K562 (cell line): ENCODE measurements around the gene CEBPE. TPM values are rescaled to one million over a fixed set of nuclear protein-coding genes. Genes with fewer than 3 reads are reported as not detected.

Source experiments
- ATAC-seq: fragments of 200-7000 bp; cut with Tn5 transposase; 3 replicates; pipeline ENCODE4 v1.9.1; 2020; ENCODE audit warnings: moderate library complexity
- BruUV-seq: library from RNA; stranded (reverse); fragments of 400-500 nt; replicated peaks from 2 replicates; lab custom pipeline; 2021; lab: Mats Ljungman, UMichigan
- CTCF ChIA-PET: fragments of 300-600 bp; formaldehyde crosslinking; extraction: SDS; loops from one replicate; lab custom pipeline; 2021; ENCODE audit warnings: low intra/inter-chr PET ratio; lab: Yijun Ruan, JAX
- POLR2A ChIA-PET: fragments of 300-600, 350-650 bp; sonication (Branson Sonifier 250); formaldehyde crosslinking; extraction: SDS; loops from one replicate; lab custom pipeline; 2021; ENCODE audit warnings: antibody characterized with exemption, inconsistent platforms; lab: Yijun Ruan, JAX
- DNase-seq, 4 experiments: peaks; one replicate each; pipeline versions ENCODE4 v3.0.0 to v3.0.0-alpha.2; 2011 to 2018; ENCODE audit warnings: low spot score in 3 of 4, mixed read lengths in 3 of 4; ENCODE audit errors: extremely low read depth in 1 of 4
- FAIRE-seq: peaks from 2 replicates; lab custom pipeline; 2011; peaks lifted over from hg19 to GRCh38; lab: Jason Lieb, UNC
- H2AFZ ChIP-seq: 2 replicates; pipeline ENCODE4 v1.6.0; 2011; ENCODE audit warnings: low read depth, low read length, control low read depth, inconsistent platforms
- H3K27ac ChIP-seq: fragments of 200-600 bp; 3 replicates; pipeline ENCODE4 v1.8.0; 2011; ENCODE audit warnings: low read depth, mild to moderate bottlenecking, control low read depth, inconsistent platforms, low read length, moderate library complexity, mixed read lengths; ENCODE audit errors: extremely low read depth
- H3K27me3 ChIP-seq, 2 experiments: fragments of 300-600 bp in 1 of 2; 2 replicates in 1 of 2; 3 replicates in 1 of 2; pipeline versions ENCODE4 v1.6.0 to v1.8.0; 2011; ENCODE audit warnings: inconsistent platforms in 2 of 2, low read length in 2 of 2, mild to moderate bottlenecking in 1 of 2, mixed read lengths in 1 of 2, moderate library complexity in 1 of 2; ENCODE audit not compliant: control insufficient read depth in 2 of 2, insufficient read depth in 2 of 2
- H3K36me3 ChIP-seq: fragments of 300-600 bp; 3 replicates; pipeline ENCODE4 v1.8.0; 2011; ENCODE audit warnings: mild to moderate bottlenecking, low read length, inconsistent platforms; ENCODE audit not compliant: control insufficient read depth, insufficient read depth
- H3K4me1 ChIP-seq, 2 experiments: fragments of 200-600 bp in 1 of 2; replicated peaks in 1 of 2; 2 replicates in 1 of 2; 3 replicates in 1 of 2; pipeline versions ENCODE4 v1.5.1 to v1.8.0; 2011; ENCODE audit warnings: inconsistent platforms in 2 of 2, low read length in 2 of 2, mild to moderate bottlenecking in 1 of 2, mixed read lengths in 1 of 2, moderate library complexity in 1 of 2; ENCODE audit not compliant: control insufficient read depth in 2 of 2, insufficient read depth in 2 of 2
- H3K4me2 ChIP-seq: 2 replicates; pipeline ENCODE4 v1.6.1; 2011; ENCODE audit warnings: low read length, control low read depth, inconsistent platforms, mixed read lengths; ENCODE audit not compliant: insufficient read depth
- H3K4me3 ChIP-seq: fragments of 200-600 bp; sonication (generic), shearing (Covaris generic); 2 replicates; pipeline ENCODE4 v1.5.1; 2016; ENCODE audit warnings: control low read depth, inconsistent platforms
- H3K79me2 ChIP-seq: fragments of 200-600 bp; 3 replicates; pipeline ENCODE4 v1.8.0; 2011; ENCODE audit warnings: low read length, inconsistent platforms; ENCODE audit not compliant: control insufficient read depth, insufficient read depth
- H3K9ac ChIP-seq, 2 experiments: 2 replicates each; pipeline versions ENCODE4 v1.6.0 to v1.6.1; 2011; ENCODE audit warnings: low read depth in 2 of 2, low read length in 2 of 2, control low read depth in 1 of 2, inconsistent platforms in 1 of 2, mild to moderate bottlenecking in 1 of 2, mixed read lengths in 1 of 2; ENCODE audit not compliant: insufficient read depth in 1 of 2
- H3K9me1 ChIP-seq: one replicate; pipeline ENCODE4 v1.6.0; 2011; ENCODE audit warnings: inconsistent platforms, mild to moderate bottlenecking, low read length, moderate library complexity; ENCODE audit not compliant: control insufficient read depth, insufficient read depth
- H3K9me3 ChIP-seq: replicated peaks from 2 replicates; pipeline ENCODE4 v1.5.1; 2011; ENCODE audit warnings: low read depth, low read length, inconsistent platforms; ENCODE audit not compliant: control insufficient read depth, insufficient read depth
- H4K20me1 ChIP-seq: replicated peaks from 2 replicates; pipeline ENCODE4 v1.6.1; 2011; ENCODE audit warnings: low read length, inconsistent platforms, mixed read lengths; ENCODE audit not compliant: control insufficient read depth, insufficient read depth
- ARID1B ChIP-seq: fragments of 450-650 bp; IDR thresholded peaks from 2 replicates; pipeline ENCODE4 v1.6.1; 2016; ENCODE audit warnings: antibody characterized with exemption, mild to moderate bottlenecking, inconsistent platforms
- ARID2 ChIP-seq: fragments of 450-650 bp; IDR thresholded peaks from 2 replicates; pipeline ENCODE4 v1.6.1; 2017; ENCODE audit warnings: antibody characterized with exemption, mild to moderate bottlenecking
- HDAC3 ChIP-seq: fragments of 450-650 bp; IDR thresholded peaks from 2 replicates; pipeline ENCODE4 v1.6.1; 2018; ENCODE audit warnings: borderline replicate concordance, mild to moderate bottlenecking, moderate library complexity; ENCODE audit not compliant: partially characterized antibody
- PTBP1 ChIP-seq: fragments of 200-400 bp; formaldehyde crosslinking; IDR thresholded peaks from 2 replicates; pipeline ENCODE4 v1.6.1; 2017; ENCODE audit warnings: low read depth, low read length
- RAD21 ChIP-seq, 2 experiments: fragments of 250-450 bp in 1 of 2; fragments of 450-650 bp in 1 of 2; sonication (Bioruptor Pico) in 1 of 2; formaldehyde crosslinking in 1 of 2; IDR thresholded peaks in 1 of 2; conservative IDR thresholded peaks in 1 of 2; 2 replicates each; pipeline versions ENCODE4 v1.4.0 to v1.8.0; 2020 to 2022; ENCODE audit warnings: mild to moderate bottlenecking in 2 of 2, moderate library complexity in 1 of 2
- REST ChIP-seq, 2 experiments: fragments of 450-650 bp; formaldehyde crosslinking in 1 of 2; IDR thresholded peaks; 2 replicates each; pipeline versions ENCODE4 v1.4.0 to v1.6.1; 2014 to 2020; ENCODE audit warnings: mild to moderate bottlenecking in 2 of 2, borderline replicate concordance in 1 of 2, low read depth in 1 of 2
- SP1 ChIP-seq: sonication (generic); formaldehyde crosslinking; IDR thresholded peaks from 2 replicates; pipeline ENCODE4 v1.8.1; 2022; ENCODE audit warnings: mild to moderate bottlenecking, missing genetic modification reagents
- TRIM24 ChIP-seq, 2 experiments: fragments of 450-650 bp; IDR thresholded peaks; 2 replicates each; pipeline ENCODE4 v1.6.1; 2016
- ZFP91 ChIP-seq: sonication (generic); formaldehyde crosslinking; IDR thresholded peaks from 2 replicates; pipeline ENCODE4 v1.8.0; 2022; ENCODE audit warnings: mild to moderate bottlenecking, missing genetic modification reagents
- ZKSCAN1 ChIP-seq: fragments of 150-350 bp; IDR thresholded peaks from 2 replicates; pipeline ENCODE4 v1.6.1; 2016; ENCODE audit warnings: low read depth, low read length
- WGBS: fragments of 100-300 bp; shearing (Covaris generic); methylation state at CpG from one replicate; pipeline ENCODE4 v1.1.6; 2016; ENCODE audit warnings: low coverage, mixed read lengths; ENCODE audit not compliant: insufficient coverage; ENCODE audit errors: missing lambda C conversion rate; 5-methylcytosine and 5-hydroxymethylcytosine counted together
- in situ Hi-C: fragments of 300-500 bp; cut with MboI; formaldehyde crosslinking; loops from 4 replicates; pipeline ENCODE4 v1.15.0; 2018; ENCODE audit warnings: inconsistent platforms, mixed read lengths
- intact Hi-C: fragments of 100-400 bp; cut with micrococcal nuclease; formaldehyde crosslinking; loops from 2 replicates; pipeline ENCODE4 v1.14.2; 2022
- polyA plus RNA-seq, 8 experiments: library from polyadenylated mRNA; depleted of rRNA in 4 of 8; stranded (reverse) in 5 of 8; unstranded in 3 of 8; fragments of >200 nt; fragmentation: Nextera tagmentation in 2 of 8; fragmentation: Illumina TruSeq in 1 of 8; extraction: Ambion mirVana in 2 of 8; extraction: Trizol in 1 of 8; gene quantifications; 2 replicates each; pipeline versions ENCODE4 v1.2.1 to v1.2.3, GENCODE V29; 2011 to 2014; ENCODE audit warnings: inconsistent platforms in 1 of 8, missing spikeins in 1 of 8
- total RNA-seq, 7 experiments: library from RNA; depleted of rRNA in 6 of 7; stranded (reverse); fragments of >200 nt in 6 of 7; fragmentation: Illumina TruSeq in 2 of 7; extraction: Trizol in 2 of 7; gene quantifications; 2 replicates each; pipeline versions ENCODE4 v1.2.1 to v1.2.3, GENCODE V29; 2011 to 2021; ENCODE audit warnings: low replicate concordance in 1 of 7

The CEBPE gene
- total and polyA plus RNA-seq, 9 of the 15 experiments (the other 6 are each of a cell fraction or from before 2014, with no cell fraction given) = 0.09 to 0.15 (median 0.13) TPM; not detected in 6

- intact Hi-C loops = loop anchor here (1.0 kb wide), 2 partner anchors 40 to 118 kb away; no protein-coding TSS in a partner anchor
- no peak overlapping the region; a peak in 2 of 4 replicates for H3K9ac ChIP-seq
- 0 out of 2 replicates have a peak, but pooled peaks have one; percentile 19 for TF ChIP-seq ARID1B
- TF ChIP-seq PTBP1 = no peak
- no peak for TF ChIP-seq TRIM24 (IDR thresholded peaks at IDR 0.05)
- 0 out of 2 replicates have a peak, but pooled peaks have one; percentile 44 for TF ChIP-seq SP1 (CRISPR knock-in tag)
- TF ChIP-seq ZKSCAN1 = no peak
- peak; percentile 45 for TF ChIP-seq HDAC3
- peak; percentile 81; the same call in 1 of the 2 replicates for TF ChIP-seq REST (IDR thresholded peaks at IDR 0.05; ENCODE audit: borderline replicate concordance)
- TF ChIP-seq REST (CRISPR knock-in tag; IDR thresholded peaks at IDR 0.05; ENCODE audit: low read depth) = no peak
- TF ChIP-seq ZFP91 (CRISPR knock-in tag) = no peak
- peak; percentile 84 to 91 for TF ChIP-seq RAD21 (CRISPR knock-in tag; conservative IDR thresholded peaks at IDR 0.05 in 1 of 2, IDR thresholded peaks at IDR 0.05 in 1 of 2)
- TF ChIP-seq ARID2 = peak; percentile 62; the same call in 1 of the 2 replicates
Measured at GRCh38 chr14:23068789-23069412, 50.2 kb downstream of the CEBPE start.

More at GRCh38 chr14:23068789-23069412, 50.2 kb downstream of the CEBPE start:
- 30% methylated on average over 8 of the region's 8 CpGs for WGBS
- H2AFZ ChIP-seq = no peak overlapping the region
- DNase-seq (peak; percentile 76 to 91 (median 82)), FAIRE-seq (peak; percentile 97), ATAC-seq (peak; percentile 80)
- no peak overlapping the region; the same call in 1 of the 2 replicates for H3K4me2 ChIP-seq
- H4K20me1 ChIP-seq = peaks cover 14% of the 10 kb centered on the region; the same call in 1 of the 2 replicates
- peak overlapping the region; percentile 17; the same call in 1 of the 3 replicates for H3K27ac ChIP-seq
- peaks cover 5% of the 10 kb centered on the region for H3K9me1 ChIP-seq
- no peaks in the 10 kb centered on the region for H3K27me3 ChIP-seq
- POLR2A ChIA-PET = interaction anchor here (0.6 to 2.1 kb wide), 14 partner anchors 10 to 512 kb away, joined by 3 to 23 read pairs (median 4); partner anchors contain the start of genes ACIN1, C14orf119, CDH24 and PRMT5
- no peak overlapping the region for H3K4me3 ChIP-seq
- no peaks in the 10 kb centered on the region for H3K9me3 ChIP-seq
- CTCF ChIA-PET = interaction anchor here (0.6 to 7.2 kb wide), 14 partner anchors 10 to 479 kb away, joined by 3 to 109 read pairs (median 5); partner anchors contain the start of gene CIROP
- in situ Hi-C loops = loop anchor here (5.0 kb wide), 1 partner anchor 38 kb away; no protein-coding TSS in a partner anchor
- H3K4me1 ChIP-seq = peaks cover 20 to 26% of the 10 kb centered on the region in 2 experiments
- peaks cover 77% of the 10 kb centered on the region for H3K36me3 ChIP-seq
- BruUV-seq = no TSS peak
- H3K79me2 ChIP-seq = peaks cover 68% of the 10 kb centered on the region
